Limb (tissue), 2 donors: Measurements from ENCODE around the gene CDH23.

Experiments
- DNase-seq, 2 donors: peaks; one replicate each; pipeline ENCODE4 v3.0.0-alpha.2; 2016; ENCODE audit errors: extremely low spot score in 2 of 2

Gene CDH23

GRCh38 chr10:71438761-71439160 lies 42.0 kb downstream of the CDH23 start:
- DNase-seq: no peak

- DNase-seq: no peak
Observed at GRCh38 chr10:71439670-71440425, 43.1 kb downstream of the CDH23 start.

GRCh38 chr10:71440506-71441035 lies 43.9 kb downstream of the CDH23 start:
- no peak for DNase-seq

GRCh38 chr10:71442000-71442399 lies 45.3 kb downstream of the CDH23 start:
- DNase-seq: no peak

- DNase-seq: no peak
Observed at GRCh38 chr10:71442859-71443570, 46.3 kb downstream of the CDH23 start.

GRCh38 chr10:71443676-71444075 lies 47.0 kb downstream of the CDH23 start:
- no peak for DNase-seq

GRCh38 chr10:71444284-71445054 lies 47.7 kb downstream of the CDH23 start:
- DNase-seq: no peak

GRCh38 chr10:71447676-71448075 lies 51.0 kb downstream of the CDH23 start:
- no peak for DNase-seq

GRCh38 chr10:71448146-71448545 lies 51.4 kb downstream of the CDH23 start:
- no peak for DNase-seq

GRCh38 chr10:71449026-71449425 lies 52.3 kb downstream of the CDH23 start:
- DNase-seq: no peak

GRCh38 chr10:71451754-71452153 lies 55.0 kb downstream of the CDH23 start:
- no peak for DNase-seq

GRCh38 chr10:71453186-71453585 lies 56.5 kb downstream of the CDH23 start:
- no peak for DNase-seq

- no peak for DNase-seq
Observed at GRCh38 chr10:71454347-71454746, 57.6 kb downstream of the CDH23 start.

- no peak for DNase-seq
Observed at GRCh38 chr10:71455035-71455434, 58.3 kb downstream of the CDH23 start.

GRCh38 chr10:71456631-71457030 lies 59.9 kb downstream of the CDH23 start:
- no peak for DNase-seq

GRCh38 chr10:71457908-71458307 lies 61.2 kb downstream of the CDH23 start:
- no peak for DNase-seq

- no peak for DNase-seq
Observed at GRCh38 chr10:71458387-71458786, 61.7 kb downstream of the CDH23 start.

- no peak for DNase-seq
Observed at GRCh38 chr10:71459513-71459912, 62.8 kb downstream of the CDH23 start.

GRCh38 chr10:71460615-71461014 lies 63.9 kb downstream of the CDH23 start:
- DNase-seq: no peak

GRCh38 chr10:71461457-71461856 lies 64.7 kb downstream of the CDH23 start:
- no peak for DNase-seq

GRCh38 chr10:71462062-71462935 lies 65.6 kb downstream of the CDH23 start:
- no peak for DNase-seq
